Measurements from ENCODE around the gene USP19. TPM values are rescaled to one million over a fixed set of nuclear protein-coding genes. Genes with fewer than 3 reads are reported as not detected.

The USP19 gene
- total RNA-seq, 2 donors from 2014 or later: 65.5 to 92.2 TPM

DNA sequence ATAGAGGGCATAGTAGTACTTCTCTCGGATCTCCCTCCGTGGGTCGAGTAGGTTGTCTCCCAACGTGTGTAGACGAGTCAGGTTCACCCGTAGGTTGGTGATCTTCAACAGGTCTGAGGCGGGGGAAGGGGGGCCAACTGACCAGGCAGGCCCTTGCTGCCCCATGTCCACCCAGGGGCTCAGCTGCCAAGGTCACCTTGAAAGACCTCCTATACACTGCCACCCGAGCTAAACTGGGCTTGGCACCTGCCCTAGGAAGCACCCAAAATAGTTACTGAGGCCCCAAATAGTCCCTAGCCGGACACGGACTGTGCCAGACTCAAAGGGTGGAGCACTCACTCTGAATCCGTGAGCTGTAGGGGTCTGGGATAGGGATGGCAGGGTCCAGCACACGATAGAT is 10.4 kb upstream of the USP19 start:
- DNase-seq (no peak), ATAC-seq (replicated peaks in 1 of 2) (no peak)
- no peak overlapping the region for H3K4me3 Mint-ChIP-seq
- no peaks in the 10 kb centered on the region for H3K36me3 Mint-ChIP-seq (ENCODE audit: insufficient read depth in 2 of 2)
- peaks cover 12% of the 10 kb centered on the region for H3K27me3 Mint-ChIP-seq (ENCODE audit: low read depth)
- peaks cover 7% of the 10 kb centered on the region for H3K4me1 Mint-ChIP-seq (ENCODE audit: low read depth)
- H3K9me3 Mint-ChIP-seq: no peaks in the 10 kb centered on the region
- H3K27ac Mint-ChIP-seq: no peak overlapping the region

DNA sequence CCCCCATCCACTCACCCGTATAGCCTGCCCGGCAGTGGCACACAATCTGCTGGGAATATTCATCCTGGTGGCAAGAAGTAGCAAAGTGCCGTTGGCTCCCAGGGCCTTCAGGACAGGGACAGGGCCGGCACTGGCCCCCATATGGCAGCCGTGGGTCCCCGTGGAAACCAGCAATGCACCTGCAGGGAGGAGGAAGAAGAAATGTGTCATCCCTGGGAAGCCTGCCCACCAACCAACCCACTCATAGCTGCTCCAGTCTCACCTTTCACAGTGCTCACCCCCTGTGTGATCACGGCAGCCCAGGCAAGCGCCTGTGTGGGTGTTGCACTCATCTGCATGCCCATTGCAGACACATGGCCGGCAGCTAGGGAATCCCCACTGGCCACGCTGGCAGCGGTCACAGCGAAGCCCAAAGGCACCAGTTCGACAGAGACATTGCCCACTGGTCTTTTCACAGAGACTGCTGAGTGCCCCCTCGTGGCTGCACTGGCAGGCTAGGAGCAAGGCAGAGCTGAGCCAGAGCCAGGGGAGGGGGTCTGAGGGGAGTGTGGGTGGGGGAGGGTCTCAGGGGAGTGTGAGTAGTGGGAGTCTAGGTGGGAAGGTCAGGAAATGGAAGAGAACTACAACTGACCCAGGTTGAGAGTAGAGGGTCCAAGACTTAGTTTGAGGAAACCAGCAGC is 4.5 kb upstream of the USP19 start:
- H3K4me3 Mint-ChIP-seq: no peak overlapping the region
- DNase-seq (no peak), ATAC-seq (replicated peaks in 1 of 2) (no peak)
- H3K27ac Mint-ChIP-seq: no peak overlapping the region
- peaks cover 12% of the 10 kb centered on the region for H3K4me1 Mint-ChIP-seq (ENCODE audit: low read depth)
- no peaks in the 10 kb centered on the region for H3K36me3 Mint-ChIP-seq (ENCODE audit: insufficient read depth in 2 of 2)
- H3K9me3 Mint-ChIP-seq: no peaks in the 10 kb centered on the region
- no peaks in the 10 kb centered on the region for H3K27me3 Mint-ChIP-seq (ENCODE audit: low read depth)

DNA sequence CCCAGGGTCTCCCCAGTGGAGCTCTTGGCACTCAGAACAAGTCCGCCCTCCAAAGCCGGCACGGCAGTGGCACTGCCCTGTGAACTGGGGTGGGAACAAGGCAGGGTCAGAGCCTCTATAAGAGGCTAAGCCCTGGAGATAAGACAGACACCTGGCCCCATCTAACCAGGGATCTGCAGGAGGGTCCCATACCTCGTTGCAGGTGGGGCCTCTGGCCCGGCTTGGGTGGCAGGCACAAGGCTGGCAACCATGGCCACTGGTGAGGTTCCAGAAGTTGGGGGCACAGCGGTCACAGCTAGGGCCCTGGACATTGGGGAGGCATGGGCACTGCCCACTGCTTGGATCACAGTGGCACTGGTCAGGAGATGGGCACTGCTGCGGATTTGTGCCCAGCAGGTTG is 3.6 kb upstream of the USP19 start:
- no peaks in the 10 kb centered on the region for H3K27me3 Mint-ChIP-seq (ENCODE audit: low read depth)
- DNase-seq (no peak), ATAC-seq (replicated peaks in 1 of 2) (no peak)
- no peak overlapping the region for H3K27ac Mint-ChIP-seq
- H3K4me3 Mint-ChIP-seq: no peak overlapping the region
- H3K4me1 Mint-ChIP-seq (ENCODE audit: low read depth): peaks cover 18% of the 10 kb centered on the region
- no peaks in the 10 kb centered on the region for H3K9me3 Mint-ChIP-seq
- H3K36me3 Mint-ChIP-seq (ENCODE audit: insufficient read depth in 2 of 2): no peaks in the 10 kb centered on the region

DNA sequence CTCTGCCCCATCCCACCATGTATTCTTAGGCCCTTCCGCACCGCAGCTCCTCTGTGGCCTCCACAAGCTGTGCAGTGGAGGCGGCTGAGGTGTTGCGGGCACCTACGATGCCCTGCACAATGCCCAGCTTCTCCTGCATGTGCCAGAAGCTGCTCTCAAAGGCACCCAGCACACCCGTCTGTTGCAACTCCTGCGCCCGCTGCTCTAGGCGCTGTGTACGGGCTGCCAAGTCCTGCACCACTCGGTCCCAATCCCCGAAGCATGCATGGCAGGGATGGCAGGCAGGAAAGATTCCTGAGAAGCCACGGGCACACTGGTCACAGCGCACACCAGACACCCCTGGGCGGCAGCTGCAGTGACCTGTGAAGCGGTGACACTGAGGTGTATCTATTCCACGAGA is 3.1 kb upstream of the USP19 start:
- DNase-seq (no peak), ATAC-seq (replicated peaks in 1 of 2) (no peak)
- Mint-ChIP-seq H3K27me3 (ENCODE audit: low read depth) (no peaks in the 10 kb centered on the region), H3K36me3 (ENCODE audit: insufficient read depth in 2 of 2) (peaks cover 0 to 1% of the 10 kb centered on the region in 2 donors), H3K27ac (no peak overlapping the region), H3K4me3 (no peak overlapping the region), H3K4me1 (ENCODE audit: low read depth) (peaks cover 18% of the 10 kb centered on the region), H3K9me3 (no peaks in the 10 kb centered on the region)

DNA sequence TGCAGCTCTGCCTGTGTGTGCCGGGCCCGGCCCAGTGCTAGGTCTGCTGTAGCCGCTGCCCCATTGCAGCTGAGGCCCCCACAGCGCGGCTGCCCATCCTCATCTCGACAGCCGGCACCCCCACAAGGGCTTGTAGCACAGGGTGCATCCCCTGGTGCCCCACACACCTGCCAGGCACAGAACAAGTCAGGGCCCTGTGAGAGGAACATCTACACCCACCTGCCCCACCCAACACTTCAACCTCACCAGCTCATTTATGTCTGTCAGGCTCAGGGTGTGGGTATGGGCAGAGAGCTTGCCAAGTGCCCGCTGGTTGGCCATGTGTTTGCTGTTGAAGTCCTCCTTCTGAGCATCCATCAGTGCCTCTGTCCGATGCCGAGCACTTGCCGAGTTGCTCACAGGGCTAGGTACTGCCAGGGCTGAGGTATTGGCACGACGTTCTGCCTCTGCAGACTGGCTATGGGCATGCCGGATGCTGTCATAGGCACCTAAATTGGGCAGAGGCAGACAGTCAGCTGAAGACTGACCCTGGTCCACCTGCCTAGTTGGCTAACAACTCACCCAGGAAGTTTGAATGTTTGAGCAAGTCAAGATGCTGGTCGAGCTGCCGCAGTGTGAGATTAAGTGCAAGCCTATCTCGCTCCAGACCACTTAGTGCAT is 2.4 kb upstream of the USP19 start:
- Mint-ChIP-seq H3K4me3 (no peak overlapping the region), H3K9me3 (no peaks in the 10 kb centered on the region), H3K27ac (no peak overlapping the region), H3K36me3 (ENCODE audit: insufficient read depth in 2 of 2) (peaks cover 0 to 4% of the 10 kb centered on the region in 2 donors), H3K4me1 (ENCODE audit: low read depth) (peaks cover 18% of the 10 kb centered on the region), H3K27me3 (ENCODE audit: low read depth) (no peaks in the 10 kb centered on the region)
- DNase-seq (no peak), ATAC-seq (replicated peaks in 1 of 2) (no peak)

DNA sequence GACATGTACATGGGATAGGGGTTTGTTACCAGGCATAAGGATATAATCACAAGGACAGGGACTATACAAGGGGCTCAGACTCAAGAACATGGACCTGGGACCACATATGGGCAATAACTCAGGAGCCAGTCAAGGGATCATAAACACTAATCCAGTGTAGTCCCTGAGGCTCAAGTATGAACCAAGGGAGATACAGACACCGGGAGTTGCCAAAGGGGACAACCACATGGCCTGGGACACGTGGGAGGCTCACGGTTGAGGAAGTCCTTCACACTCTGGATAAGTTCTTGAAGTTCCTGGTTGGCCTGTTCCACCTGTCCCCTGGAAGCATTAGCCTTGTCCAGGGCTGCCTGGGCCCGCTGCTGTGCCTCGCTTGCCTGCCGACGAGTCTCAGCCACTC is 1.8 kb upstream of the USP19 start:
- ATAC-seq (replicated peaks in 1 of 2) (no peak), DNase-seq (no peak)
- Mint-ChIP-seq H3K4me1 (ENCODE audit: low read depth) (peaks cover 18% of the 10 kb centered on the region), H3K9me3 (no peaks in the 10 kb centered on the region), H3K27ac (no peak overlapping the region), H3K36me3 (ENCODE audit: insufficient read depth in 2 of 2) (peaks cover 0 to 7% of the 10 kb centered on the region in 2 donors), H3K4me3 (no peak overlapping the region), H3K27me3 (ENCODE audit: low read depth) (no peaks in the 10 kb centered on the region)

DNA sequence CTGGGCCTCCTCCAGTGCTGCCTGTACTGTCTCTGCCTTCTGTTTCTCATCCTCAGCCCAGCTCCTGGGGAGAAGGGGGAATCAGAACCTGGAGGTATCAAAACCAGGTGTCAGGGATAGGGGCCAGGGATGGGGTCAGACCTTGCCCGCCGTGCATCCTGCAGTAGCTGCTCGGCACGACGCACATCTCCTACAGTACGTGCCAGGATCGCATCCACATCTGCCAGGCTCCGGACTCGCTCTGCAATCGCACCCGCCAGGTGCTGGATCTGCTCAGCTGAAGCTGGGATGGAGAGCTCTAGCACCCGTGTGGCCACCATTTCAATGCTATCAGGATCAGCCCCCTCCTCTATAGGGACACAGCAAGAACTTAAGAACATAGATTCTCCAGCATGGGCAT is 1.4 kb upstream of the USP19 start:
- no peak for DNase-seq
- peaks cover 18% of the 10 kb centered on the region for H3K4me1 Mint-ChIP-seq (ENCODE audit: low read depth)
- peak overlapping the region; percentile 88 to 89 for H3K4me3 Mint-ChIP-seq
- peaks cover 2 to 7% of the 10 kb centered on the region in 2 donors for H3K36me3 Mint-ChIP-seq (ENCODE audit: insufficient read depth in 2 of 2)
- no peak for ATAC-seq (replicated peaks in 1 of 2)
- peak overlapping the region; percentile 86 for H3K27ac Mint-ChIP-seq
- H3K27me3 Mint-ChIP-seq (ENCODE audit: low read depth): no peaks in the 10 kb centered on the region
- H3K9me3 Mint-ChIP-seq: no peaks in the 10 kb centered on the region

DNA sequence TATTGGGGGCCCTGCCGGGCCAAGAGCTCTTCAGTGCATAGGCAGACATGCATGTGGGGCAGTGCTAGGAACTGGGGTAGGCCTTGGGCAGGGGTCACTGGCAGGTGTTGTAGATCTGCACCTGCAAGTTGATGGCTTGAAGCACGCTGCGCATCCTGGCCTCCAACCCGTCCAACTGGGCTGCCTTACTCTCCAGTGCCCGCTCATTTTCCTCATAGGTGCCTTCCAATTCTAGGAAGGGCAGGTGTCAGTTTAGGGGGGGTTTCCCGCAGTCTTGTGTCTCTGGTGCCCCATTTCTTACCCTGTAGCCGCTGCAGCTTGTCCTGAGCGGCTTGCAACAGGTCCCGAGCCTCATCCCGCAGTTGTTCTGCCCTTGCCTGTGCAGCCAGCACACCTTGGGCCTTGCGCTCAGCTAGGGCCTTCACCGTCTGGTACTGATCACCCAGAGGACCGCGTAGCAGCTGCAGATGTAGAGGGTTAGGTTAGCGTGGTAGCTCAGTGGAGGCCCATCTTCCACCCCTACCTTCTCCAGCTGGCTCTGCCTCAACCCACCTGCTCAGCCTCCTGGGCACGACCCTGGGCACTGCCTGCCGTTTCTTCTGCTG is 611 bp upstream of the USP19 start:
- Mint-ChIP-seq H3K36me3 (ENCODE audit: insufficient read depth in 2 of 2) (peaks cover 2 to 7% of the 10 kb centered on the region in 2 donors), H3K4me3 (peak overlapping the region; percentile 88 to 89), H3K9me3 (no peaks in the 10 kb centered on the region), H3K4me1 (ENCODE audit: low read depth) (peaks cover 18% of the 10 kb centered on the region), H3K27ac (peak overlapping the region; percentile 86), H3K27me3 (ENCODE audit: low read depth) (no peaks in the 10 kb centered on the region)
- ATAC-seq (replicated peaks in 1 of 2): no peak
- no peak for DNase-seq

DNA sequence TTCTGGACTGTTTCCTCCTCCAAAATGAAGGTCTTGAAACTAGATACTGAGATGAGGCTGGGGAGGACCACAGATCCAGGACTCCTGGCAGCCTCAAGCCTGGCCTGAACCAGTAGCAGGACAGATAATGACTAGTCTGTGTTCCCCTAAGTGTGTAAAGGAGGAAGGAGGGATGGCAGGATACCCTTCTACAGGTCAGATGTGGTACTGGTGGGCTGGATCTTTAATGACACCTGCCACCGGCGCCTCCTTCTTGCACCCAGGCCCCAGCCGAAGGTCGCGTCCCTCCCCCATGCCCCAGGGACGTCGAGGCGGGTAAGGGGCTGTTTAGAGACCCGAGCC is 556 bp downstream of the USP19 start:
- DNase-seq: no peak
- H3K4me1 Mint-ChIP-seq (ENCODE audit: low read depth): peaks cover 18% of the 10 kb centered on the region
- no peaks in the 10 kb centered on the region for H3K27me3 Mint-ChIP-seq (ENCODE audit: low read depth)

DNA sequence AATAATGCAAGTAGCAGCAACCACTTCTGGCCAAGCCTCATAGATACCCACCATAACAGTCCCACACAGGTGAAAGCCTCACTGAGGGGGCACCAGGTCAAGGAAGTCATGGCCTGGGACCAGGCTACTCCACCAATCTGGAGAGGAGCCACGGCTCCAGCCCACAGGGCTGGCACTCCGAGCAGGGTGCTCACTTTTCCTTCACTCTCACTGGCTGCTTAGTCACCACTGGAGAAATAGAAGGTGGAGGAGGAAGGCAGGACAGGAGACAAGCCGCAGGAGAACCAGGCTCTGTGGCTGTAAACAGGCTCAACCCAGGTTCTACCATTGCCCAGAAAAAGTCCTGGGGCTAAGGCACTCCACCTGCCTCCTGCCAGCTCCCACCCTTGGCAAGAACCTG is 1.2 kb downstream of the USP19 start:
- peak overlapping the region; percentile 50 for H3K27ac Mint-ChIP-seq
- no peak for ATAC-seq (replicated peaks in 1 of 2)
- DNase-seq: no peak

More for the DNA sequence above, 556 bp downstream of the USP19 start:
- H3K9me3 Mint-ChIP-seq: no peaks in the 10 kb centered on the region
- H3K27ac Mint-ChIP-seq: peak overlapping the region; percentile 75
- no peak for ATAC-seq (replicated peaks in 1 of 2)
- peak overlapping the region; percentile 88 to 89 for H3K4me3 Mint-ChIP-seq
- peaks cover 4 to 11% of the 10 kb centered on the region in 2 donors for H3K36me3 Mint-ChIP-seq (ENCODE audit: insufficient read depth in 2 of 2)

DNA sequence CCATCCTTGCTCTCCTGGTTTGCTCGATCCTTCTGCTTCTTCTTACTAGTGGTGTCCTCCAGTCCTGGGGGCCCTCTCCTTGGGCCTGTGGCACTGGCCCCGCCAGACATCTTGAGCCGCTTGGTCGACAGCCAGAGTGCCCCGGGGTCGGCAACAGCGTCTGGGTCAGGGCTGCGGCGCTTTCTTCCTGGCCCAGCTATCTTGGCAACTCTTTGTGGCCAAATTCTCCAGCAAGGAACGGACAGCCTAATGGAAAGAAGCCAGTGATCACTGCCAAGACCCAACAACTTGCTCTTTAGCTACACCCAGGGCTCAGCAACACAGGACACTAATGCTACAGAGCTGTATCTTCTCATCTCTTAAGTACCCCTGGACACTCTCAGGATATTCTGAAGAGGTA is 1.6 kb downstream of the USP19 start:
- H3K36me3 Mint-ChIP-seq (ENCODE audit: insufficient read depth in 2 of 2): peaks cover 4 to 11% of the 10 kb centered on the region in 2 donors
- H3K27ac Mint-ChIP-seq: peak overlapping the region; percentile 50
- no peaks in the 10 kb centered on the region for H3K27me3 Mint-ChIP-seq (ENCODE audit: low read depth)

More for the DNA sequence above, 1.2 kb downstream of the USP19 start:
- Mint-ChIP-seq H3K9me3 (no peaks in the 10 kb centered on the region), H3K36me3 (ENCODE audit: insufficient read depth in 2 of 2) (peaks cover 4 to 11% of the 10 kb centered on the region in 2 donors), H3K27me3 (ENCODE audit: low read depth) (no peaks in the 10 kb centered on the region), H3K4me3 (peak overlapping the region; percentile 88 to 89), H3K4me1 (ENCODE audit: low read depth) (peaks cover 18% of the 10 kb centered on the region)

DNA sequence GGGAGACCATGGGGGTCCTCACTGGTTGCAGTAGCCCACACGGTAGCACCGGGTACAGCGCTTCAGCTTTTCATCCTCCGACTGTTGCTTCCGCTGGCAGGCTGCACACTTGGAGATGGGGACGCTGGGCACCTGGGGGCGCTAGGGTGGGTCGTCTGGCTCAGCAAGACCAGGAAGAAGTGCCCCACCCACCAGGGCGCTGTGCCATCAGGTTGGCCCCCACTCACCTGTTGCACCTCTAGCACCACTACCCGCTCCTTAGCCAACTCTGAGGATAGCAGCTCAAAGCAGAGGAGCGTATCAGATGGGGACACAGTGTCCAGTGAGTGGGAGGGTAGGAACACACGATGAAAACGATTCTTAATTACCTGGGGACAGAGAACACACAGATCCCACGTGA is 8.4 kb downstream of the USP19 start:
- peaks cover 6 to 10% of the 10 kb centered on the region in 2 donors for H3K36me3 Mint-ChIP-seq (ENCODE audit: insufficient read depth in 2 of 2)
- no peaks in the 10 kb centered on the region for H3K27me3 Mint-ChIP-seq (ENCODE audit: low read depth)
- DNase-seq (no peak), ATAC-seq (replicated peaks in 1 of 2) (no peak)
- no peak overlapping the region for H3K27ac Mint-ChIP-seq
- no peaks in the 10 kb centered on the region for H3K9me3 Mint-ChIP-seq
- H3K4me3 Mint-ChIP-seq: no peak overlapping the region
- H3K4me1 Mint-ChIP-seq (ENCODE audit: low read depth): no peaks in the 10 kb centered on the region

More for the DNA sequence above, 1.6 kb downstream of the USP19 start:
- Mint-ChIP-seq H3K9me3 (no peaks in the 10 kb centered on the region), H3K4me3 (peak overlapping the region; percentile 88 to 89), H3K4me1 (ENCODE audit: low read depth) (peaks cover 18% of the 10 kb centered on the region)
- ATAC-seq (replicated peaks in 1 of 2): no peak
- no peak for DNase-seq

DNA sequence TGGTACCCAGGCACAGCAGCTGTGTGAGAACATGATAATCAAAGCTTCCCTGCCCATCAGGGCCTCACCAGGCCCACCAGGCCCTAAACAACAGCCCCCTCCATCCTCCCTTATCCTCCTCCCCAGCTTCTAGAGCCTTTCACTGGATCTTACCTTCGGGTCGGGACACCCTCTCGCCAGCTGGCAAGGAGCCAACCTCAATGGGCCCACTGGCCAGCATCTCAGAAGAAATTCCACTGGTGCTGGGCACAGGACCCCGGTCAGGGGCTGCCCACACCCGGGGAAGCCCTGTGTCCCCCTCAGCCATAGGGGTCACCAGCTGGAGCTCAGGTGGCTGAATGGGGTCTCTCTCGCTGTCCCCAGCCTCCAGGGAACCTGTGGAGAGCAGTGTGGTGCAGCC is 9.3 kb downstream of the USP19 start:
- H3K27ac Mint-ChIP-seq: no peak overlapping the region
- ATAC-seq (replicated peaks in 1 of 2): no peak
- no peaks in the 10 kb centered on the region for H3K27me3 Mint-ChIP-seq (ENCODE audit: low read depth)
- peaks cover 5 to 10% of the 10 kb centered on the region in 2 donors for H3K36me3 Mint-ChIP-seq (ENCODE audit: insufficient read depth in 2 of 2)
- DNase-seq: no peak
- H3K4me3 Mint-ChIP-seq: no peak overlapping the region
- H3K4me1 Mint-ChIP-seq (ENCODE audit: low read depth): no peaks in the 10 kb centered on the region
- H3K9me3 Mint-ChIP-seq: no peaks in the 10 kb centered on the region
